GM12892 (cell line): ENCODE data around the gene TMOD2.

Experiments used
- POLR2A ChIP-seq: IDR thresholded peaks from 2 replicates; pipeline ENCODE4 v1.6.1; 2011; ENCODE audit warnings: low read depth, low read length, control low read depth
- POLR2AphosphoS5 ChIP-seq: IDR thresholded peaks from 2 replicates; pipeline ENCODE4 v1.6.1; 2011; ENCODE audit warnings: low read depth, low read length, control low read depth
- TAF1 ChIP-seq: IDR thresholded peaks from 2 replicates; pipeline ENCODE4 v1.6.1; 2011; ENCODE audit warnings: low read depth, mild to moderate bottlenecking, control low read depth, low read length, borderline replicate concordance

DNA sequence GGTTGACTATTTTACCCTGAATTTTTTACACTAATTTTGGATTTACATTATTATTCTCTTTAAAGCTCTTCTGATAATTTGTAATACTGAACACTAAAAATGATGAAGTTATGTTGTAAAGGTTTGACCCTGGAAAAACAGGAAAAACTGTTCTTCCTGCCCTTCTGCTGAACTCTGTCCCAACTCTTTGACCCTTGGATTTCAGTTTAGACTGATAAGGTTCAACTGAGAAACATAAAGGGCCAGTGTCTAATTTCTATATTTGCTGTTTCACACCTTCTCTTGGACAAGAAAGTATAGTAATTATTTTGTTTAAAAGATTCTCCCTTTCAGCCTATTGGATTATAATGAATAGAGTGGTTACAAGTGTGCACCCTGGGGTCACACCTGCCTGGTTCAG, 65.2 kb downstream of the TMOD2 start:
- no peak for TF ChIP-seq POLR2AphosphoS5
- TF ChIP-seq POLR2A, result no peak
- TF ChIP-seq TAF1, result no peak
